ENCODE data around the gene GPR32.
"Not testable (repeated sequence)": the region's sequence is repeated elsewhere in the genome, so short reads cannot be mapped to it uniquely, and the experiment has no call there.

Gene GPR32, protein sequence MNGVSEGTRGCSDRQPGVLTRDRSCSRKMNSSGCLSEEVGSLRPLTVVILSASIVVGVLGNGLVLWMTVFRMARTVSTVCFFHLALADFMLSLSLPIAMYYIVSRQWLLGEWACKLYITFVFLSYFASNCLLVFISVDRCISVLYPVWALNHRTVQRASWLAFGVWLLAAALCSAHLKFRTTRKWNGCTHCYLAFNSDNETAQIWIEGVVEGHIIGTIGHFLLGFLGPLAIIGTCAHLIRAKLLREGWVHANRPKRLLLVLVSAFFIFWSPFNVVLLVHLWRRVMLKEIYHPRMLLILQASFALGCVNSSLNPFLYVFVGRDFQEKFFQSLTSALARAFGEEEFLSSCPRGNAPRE

GRCh38 chr19:50770164-50770563 lies at the start of gene GPR32:
TSS of gene GPR32 (plus strand) at chr19:50770464. CDS start at chr19:50770601, 137 bp downstream.
- in situ Hi-C loops (cut with MboI; ENCODE audit: low sequenced_read_pairs) = not testable (repeated sequence)

- in situ Hi-C loops (cut with MboI; ENCODE audit: low sequenced_read_pairs) = no loop called here
Observed at GRCh38 chr19:50720921-50721381, 49.3 kb upstream of the GPR32 start.

DNA sequence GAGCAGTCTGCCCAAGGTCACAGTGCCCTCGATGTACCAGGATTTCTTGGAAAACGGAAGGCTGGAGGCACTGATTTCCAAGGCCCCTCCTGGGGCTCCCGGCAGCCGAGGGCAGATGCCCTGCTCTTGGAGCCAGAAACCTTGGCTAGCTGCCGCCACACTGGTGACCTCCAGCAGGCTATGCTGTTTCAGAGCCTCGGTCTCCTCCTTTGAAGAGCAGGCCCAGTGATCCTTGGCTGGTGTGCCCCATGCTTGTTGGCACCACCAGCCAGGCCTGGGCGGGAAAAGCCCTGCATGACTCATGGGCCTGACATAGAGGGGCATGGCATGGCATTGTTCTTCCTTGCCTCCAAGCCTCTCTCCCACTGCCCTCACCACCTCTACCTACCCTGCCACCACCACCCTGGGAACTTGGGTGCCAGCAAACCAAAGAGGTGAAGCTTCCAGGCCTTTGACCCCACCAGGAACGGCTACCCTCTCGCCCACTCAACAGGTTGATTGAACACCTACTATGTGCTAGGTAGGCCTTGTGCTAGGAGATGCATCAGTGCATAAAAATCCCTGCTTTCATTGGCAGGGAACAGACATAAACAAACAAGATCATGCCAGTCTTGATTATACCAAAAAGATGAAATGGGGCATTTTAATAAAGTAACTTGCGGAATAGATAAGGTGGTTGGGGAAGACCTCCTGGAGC lies 48.7 kb upstream of the GPR32 start:
- in situ Hi-C loops (cut with MboI; ENCODE audit: low sequenced_read_pairs) = no loop called here

DNA sequence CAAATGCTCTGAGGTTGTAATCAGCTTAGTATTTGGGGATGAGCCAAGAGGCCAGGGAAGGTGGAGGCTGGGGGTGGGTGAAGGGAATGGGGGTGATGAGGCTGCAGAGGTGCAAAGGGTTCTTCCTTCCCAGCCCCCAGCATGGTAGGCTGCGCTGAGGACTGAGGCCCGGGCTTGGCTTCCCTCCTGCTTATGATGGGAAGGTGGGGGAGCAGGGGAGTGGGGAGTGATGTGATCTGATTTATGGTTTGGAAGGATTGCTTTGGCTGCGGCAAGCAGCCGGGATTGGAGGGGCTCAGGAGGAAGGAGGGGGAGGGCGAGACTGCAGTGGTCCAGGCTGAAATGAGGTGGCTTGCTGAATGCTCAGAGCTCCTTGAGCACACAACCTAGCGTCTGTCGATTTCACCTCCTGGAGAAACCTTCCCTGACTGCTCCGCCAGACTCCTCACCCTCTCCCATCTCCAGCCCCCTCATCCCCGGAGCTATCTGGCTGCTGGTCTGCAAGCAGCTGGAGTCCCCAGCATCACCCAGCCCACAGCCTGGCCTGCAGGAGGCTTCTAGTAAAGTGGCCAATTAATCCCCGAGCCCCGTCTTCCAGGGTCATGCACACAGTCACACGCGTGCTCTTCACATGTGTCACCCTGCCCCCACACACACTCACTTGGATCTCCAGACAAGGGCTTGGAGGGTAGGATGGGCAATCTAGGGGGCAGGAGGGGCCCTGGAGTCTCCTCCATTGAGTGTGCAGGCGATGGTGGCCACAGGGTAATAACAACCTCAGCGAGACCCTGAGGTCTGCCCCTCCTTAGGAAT lies 47.9 kb upstream of the GPR32 start:
- in situ Hi-C loops (cut with MboI; ENCODE audit: low sequenced_read_pairs) = no loop called here

GRCh38 chr19:50723069-50723468 lies 47.2 kb upstream of the GPR32 start, which contains the start of gene CLEC11A:
TSS of gene CLEC11A (plus strand) at chr19:50723364. CDS start at chr19:50723526, 162 bp downstream.
- in situ Hi-C loops (cut with MboI; ENCODE audit: low sequenced_read_pairs) = no loop called here

DNA sequence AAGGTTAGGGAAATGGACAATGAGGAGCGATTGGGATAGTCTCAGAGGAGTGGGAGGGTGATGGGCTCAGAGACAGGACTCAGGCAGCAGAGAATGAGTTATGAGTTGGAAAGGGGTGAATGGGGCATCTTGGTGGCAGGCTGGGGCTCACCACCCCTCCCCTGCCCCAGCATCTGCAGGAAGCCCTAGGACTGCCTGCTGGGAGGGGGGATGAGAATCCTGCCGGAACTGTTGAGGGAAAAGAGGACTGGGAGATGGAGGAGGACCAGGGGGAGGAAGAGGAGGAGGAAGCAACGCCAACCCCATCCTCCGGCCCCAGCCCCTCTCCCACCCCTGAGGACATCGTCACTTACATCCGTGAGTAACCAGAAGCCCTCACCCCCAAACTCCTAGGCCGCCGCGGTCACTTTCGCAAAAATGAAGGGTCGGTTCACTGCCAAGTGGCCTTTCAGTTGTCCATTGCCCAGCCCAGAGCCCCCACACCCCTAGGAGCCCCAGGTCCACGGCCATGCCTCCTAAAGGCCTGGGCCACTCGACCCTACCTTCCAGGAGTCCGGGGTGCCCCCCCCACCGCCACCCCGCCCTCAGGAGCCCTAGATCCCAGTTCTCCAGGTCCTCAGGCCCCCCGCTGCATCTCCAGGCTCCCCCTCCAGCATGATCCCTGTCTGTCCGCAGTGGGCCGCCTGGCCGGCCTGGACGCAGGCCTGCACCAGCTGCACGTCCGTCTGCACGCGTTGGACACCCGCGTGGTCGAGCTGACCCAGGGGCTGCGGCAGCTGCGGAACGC lies 46.3 kb upstream of the GPR32 start:
- in situ Hi-C loops (cut with MboI; ENCODE audit: low sequenced_read_pairs) = no loop called here

- in situ Hi-C loops (cut with MboI; ENCODE audit: low sequenced_read_pairs) = no loop called here
Observed at GRCh38 chr19:50724522-50725217, 45.6 kb upstream of the GPR32 start.

- in situ Hi-C loops (cut with MboI; ENCODE audit: low sequenced_read_pairs) = no loop called here
Observed at GRCh38 chr19:50725218-50725910, 44.9 kb upstream of the GPR32 start.

GRCh38 chr19:50725911-50726230 lies 44.4 kb upstream of the GPR32 start:
- in situ Hi-C loops (cut with MboI; ENCODE audit: low sequenced_read_pairs) = no loop called here

DNA sequence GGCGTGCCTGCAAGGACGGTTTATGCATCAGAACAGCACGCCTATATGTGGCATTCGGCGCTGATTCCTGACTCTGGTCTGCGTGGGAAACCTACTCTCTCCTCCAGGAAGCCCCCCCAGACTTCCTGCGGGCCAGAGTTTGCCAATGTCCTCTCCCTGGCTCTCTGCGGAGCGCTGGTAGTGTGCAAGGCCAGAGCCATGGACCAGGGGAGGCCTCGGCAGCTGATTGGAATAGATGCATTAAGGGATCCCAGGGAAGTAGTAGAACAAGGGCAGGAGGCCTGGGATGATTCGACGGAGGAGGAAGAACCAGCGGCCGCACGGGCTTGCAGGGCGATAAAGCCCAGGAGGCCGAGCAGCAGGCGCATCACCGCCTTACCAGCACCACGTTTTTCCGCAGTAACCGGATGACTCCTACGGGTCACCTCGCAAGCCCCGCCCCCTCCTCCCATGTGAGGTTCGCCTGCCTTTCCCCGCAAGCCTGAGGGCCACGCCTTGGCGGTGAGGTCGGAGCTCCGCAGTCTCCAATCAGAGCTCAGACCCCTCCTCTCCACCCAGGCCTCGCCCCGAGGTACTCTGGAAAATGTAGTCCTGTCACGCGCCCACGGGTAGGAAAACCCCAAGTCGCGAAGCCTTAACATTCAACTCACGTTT lies 42.1 kb upstream of the GPR32 start:
- in situ Hi-C loops (cut with MboI; ENCODE audit: low sequenced_read_pairs) = no loop called here

DNA sequence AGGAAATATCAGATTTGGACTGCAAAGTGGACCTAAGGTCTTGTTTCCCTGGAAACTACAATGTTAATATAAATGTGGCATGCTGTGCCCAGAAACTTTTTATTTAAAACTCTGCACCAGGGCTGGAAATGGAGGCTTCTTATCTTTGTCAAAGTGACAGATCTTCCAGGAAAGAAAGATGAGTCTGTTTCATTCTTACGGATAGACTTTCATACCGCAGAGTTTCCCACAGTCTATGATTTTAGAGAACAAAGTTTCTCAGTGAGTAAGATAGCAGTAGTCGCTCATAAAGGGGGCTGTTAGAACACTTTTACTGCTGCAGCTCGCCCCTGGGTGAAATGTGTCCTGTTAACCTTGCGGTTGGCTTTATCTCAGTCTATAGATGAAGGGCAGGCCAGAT lies 40.4 kb upstream of the GPR32 start:
- in situ Hi-C loops (cut with MboI; ENCODE audit: low sequenced_read_pairs) = no loop called here

DNA sequence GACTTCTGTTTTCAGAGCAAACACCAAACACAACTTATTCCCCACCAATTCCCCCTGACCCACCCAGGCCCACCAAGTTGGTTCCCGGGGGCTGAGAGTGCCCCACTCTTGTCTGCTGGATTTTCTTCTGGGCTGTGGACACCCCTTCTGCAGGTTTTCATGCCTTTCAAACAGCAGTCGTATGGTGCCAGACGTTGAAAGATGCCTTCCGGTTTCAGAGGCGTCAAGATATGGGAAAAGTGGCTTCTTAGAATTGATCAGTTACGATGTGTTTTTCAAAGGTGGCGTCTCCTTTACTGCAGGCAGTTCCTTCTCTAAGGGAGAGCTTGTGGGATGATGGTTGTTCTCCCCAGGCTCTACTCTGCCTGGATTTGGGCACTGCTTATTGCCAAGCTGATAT lies 34.4 kb upstream of the GPR32 start:
- in situ Hi-C loops (cut with MboI; ENCODE audit: low sequenced_read_pairs) = no loop called here

DNA sequence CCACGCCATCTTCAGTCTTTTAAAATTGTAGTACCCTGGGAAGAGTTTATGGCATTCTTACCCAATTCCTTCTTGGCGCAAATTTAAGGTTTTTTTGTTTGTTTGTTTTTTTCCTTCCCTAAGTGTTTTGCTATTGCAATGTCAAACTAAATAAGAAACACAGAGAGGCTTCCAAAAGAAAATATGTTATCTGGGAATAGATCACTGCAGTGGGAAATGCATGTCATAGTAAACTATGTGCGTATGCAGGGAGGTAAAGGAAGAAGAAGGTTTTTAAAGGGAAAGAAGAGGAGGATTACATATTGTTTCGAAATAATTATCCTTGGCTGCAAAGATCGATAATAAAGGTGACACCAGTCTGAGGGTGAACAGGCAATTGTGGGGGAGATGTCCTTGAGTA lies 33.9 kb upstream of the GPR32 start:
- in situ Hi-C loops (cut with MboI; ENCODE audit: low sequenced_read_pairs) = no loop called here

DNA sequence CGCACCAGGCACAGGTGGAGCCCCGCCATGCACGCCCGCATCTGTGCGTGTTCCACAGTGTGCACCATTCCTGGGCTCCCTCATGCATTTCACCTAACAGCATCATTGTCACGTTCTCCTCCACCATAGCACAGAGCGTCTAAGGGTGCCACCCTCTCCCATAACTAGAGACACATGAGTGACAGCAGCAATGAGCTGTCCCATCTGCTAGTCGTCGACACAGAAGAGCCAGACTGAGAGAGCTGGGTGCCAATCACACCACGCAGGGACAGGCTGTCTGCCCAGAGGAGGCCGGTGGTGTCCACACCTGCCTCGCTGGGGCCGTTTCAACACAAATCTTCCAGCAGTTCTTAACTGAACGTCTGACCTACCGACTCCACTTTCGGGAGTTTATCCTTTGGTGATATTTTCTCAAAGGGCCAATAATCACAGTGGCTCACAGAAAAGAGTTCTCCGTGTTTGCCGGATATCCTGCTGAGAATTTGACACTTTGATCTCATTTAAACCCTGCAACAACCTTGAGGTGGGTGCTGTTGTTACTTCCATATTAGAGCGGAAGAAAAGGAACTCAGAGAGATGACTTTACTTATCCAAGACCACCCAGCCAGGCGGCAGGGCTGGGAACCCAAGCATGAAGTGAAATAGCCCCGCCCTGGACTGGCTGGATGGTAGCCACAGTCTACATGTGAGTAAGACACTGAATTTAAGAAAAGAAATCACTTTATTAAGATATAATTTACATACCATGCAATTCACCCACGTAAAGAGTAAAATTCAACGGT lies 30.9 kb upstream of the GPR32 start:
- in situ Hi-C loops (cut with MboI; ENCODE audit: low sequenced_read_pairs) = no loop called here

- in situ Hi-C loops (cut with MboI; ENCODE audit: low sequenced_read_pairs) = no loop called here
Observed at GRCh38 chr19:50739914-50740426, 30.3 kb upstream of the GPR32 start.

GRCh38 chr19:50741179-50741933 lies 28.9 kb upstream of the GPR32 start:
- in situ Hi-C loops (cut with MboI; ENCODE audit: low sequenced_read_pairs) = no loop called here

DNA sequence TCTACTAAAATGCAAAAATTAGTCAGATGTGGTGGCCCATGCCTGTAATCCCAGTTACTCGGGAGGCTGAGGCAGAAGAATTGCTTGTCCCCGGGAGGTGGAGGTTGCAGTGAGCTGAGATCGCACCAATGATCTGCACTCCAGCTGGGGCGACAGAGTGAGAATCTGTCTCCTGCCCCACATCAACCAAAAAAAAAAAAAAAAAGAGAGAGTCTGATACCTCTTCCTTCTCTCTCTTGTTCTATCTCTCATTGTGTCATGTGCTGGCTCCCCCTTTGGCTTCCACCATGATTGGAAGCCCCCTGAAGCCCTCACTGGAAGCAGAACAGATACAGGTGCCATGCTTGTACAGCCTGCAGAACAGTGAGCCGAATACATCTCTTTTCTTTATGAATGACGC lies 26.7 kb upstream of the GPR32 start:
- in situ Hi-C loops (cut with MboI; ENCODE audit: low sequenced_read_pairs) = no loop called here

All from HL-60/S4 treated with retinoic acid at 250 ng/mL for 4 days and 3 days (cell line).